GM12872 (cell line): ENCODE data around the gene APOC3.

Experiments
- TF ChIP-seq, protein P1 (sequence below): IDR thresholded peaks from 3 replicates; pipeline ENCODE4 v1.5.1; 2011; ENCODE audit warnings: low read depth, mild to moderate bottlenecking, low read length, moderate library complexity; ENCODE audit not compliant: insufficient read depth

APOC3 gene

DNA sequence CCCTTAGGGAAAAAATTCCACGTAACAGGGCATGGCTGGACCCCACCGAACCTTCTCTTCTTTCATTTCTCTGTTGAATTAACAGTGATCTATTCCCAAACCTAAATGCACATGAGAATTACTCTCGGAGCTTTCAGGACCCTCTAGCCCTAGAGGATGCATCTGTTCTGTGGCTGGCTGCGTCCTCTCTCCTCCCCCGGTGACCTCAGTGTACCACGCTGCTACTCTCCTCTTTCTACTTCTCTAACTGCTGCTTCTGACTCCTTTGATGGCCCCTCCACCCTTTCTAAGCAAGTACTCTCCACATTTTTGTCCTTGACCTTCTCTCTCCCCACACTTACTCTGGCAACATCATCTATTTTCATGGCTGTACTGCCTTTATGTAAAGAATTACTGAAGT, 19.8 kb downstream of the APOC3 start:
- TF ChIP-seq, protein P1, sequence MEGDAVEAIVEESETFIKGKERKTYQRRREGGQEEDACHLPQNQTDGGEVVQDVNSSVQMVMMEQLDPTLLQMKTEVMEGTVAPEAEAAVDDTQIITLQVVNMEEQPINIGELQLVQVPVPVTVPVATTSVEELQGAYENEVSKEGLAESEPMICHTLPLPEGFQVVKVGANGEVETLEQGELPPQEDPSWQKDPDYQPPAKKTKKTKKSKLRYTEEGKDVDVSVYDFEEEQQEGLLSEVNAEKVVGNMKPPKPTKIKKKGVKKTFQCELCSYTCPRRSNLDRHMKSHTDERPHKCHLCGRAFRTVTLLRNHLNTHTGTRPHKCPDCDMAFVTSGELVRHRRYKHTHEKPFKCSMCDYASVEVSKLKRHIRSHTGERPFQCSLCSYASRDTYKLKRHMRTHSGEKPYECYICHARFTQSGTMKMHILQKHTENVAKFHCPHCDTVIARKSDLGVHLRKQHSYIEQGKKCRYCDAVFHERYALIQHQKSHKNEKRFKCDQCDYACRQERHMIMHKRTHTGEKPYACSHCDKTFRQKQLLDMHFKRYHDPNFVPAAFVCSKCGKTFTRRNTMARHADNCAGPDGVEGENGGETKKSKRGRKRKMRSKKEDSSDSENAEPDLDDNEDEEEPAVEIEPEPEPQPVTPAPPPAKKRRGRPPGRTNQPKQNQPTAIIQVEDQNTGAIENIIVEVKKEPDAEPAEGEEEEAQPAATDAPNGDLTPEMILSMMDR, result no peak

DNA sequence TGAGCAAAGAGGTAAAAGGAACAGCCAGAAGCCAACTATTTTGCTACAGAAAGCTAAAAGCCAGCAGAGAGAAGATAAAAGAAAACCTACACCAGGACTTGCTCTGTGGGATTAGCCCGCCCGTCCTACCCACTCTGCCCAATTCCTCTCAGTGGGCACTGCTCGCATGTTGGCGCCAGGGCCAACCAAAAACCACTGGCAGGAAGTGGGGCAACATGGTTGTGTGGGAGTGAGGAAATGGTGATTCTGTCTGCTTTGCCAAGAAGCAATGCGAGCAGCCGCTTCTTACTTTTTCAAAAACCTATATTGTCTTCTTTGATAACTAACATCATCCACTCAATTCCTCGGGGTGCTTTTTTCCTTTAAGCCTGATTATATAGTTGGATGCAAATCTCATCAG, 21.9 kb downstream of the APOC3 start:
- TF ChIP-seq, protein P1, result no peak

- TF ChIP-seq, protein P1, result no peak
These were observed 22.7 kb downstream of the APOC3 start for GRCh38 chr11:116852261-116853031.

DNA sequence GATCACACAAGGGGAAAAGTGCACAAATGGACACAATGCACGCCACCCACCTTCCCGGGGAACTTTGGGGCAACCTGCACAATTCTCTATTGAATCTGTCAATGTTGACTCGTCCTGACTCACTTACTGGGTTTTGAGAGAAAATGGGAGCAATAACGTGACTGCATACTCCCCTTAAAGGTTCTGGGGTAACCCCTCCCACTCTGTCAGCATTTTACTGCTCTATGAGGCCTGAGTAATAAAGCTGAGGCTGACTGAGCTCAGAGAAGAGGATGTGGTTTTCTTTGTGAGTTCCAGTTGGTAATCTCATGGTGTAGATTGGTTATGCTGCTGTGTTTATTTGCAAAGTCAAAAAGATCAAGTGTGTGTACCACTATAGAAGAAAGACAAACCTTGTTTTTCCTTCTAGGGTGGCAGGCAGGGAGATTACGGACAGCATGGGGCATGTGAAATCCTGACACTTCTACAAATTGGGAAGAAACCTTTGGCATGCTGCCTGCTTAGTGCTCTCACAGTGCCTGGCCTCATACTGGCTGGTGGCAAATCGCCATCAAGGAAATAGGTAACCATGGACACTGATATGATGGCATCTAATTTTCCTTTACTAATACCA, 23.9 kb downstream of the APOC3 start:
- TF ChIP-seq, protein P1, result no peak

DNA sequence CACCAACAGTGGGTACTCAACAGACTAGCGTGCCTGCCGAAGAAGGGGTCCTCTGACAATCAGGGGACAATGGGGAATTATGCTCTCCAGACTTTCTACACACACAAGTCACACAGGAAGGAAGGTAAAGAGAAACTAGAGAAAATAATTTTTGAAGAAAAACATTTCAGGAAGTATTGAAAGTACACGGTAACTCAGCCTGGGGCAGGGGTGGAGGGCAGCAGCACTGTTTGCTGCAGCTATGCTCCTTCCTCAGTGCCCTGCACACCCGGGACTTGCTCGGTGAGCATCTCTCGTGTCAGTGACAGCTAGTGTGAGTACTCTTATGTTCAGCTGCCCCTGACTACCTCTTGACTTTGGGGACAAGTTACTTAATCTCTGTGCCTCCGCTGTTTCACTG, 25.7 kb downstream of the APOC3 start:
- TF ChIP-seq, protein P1, result no peak

DNA sequence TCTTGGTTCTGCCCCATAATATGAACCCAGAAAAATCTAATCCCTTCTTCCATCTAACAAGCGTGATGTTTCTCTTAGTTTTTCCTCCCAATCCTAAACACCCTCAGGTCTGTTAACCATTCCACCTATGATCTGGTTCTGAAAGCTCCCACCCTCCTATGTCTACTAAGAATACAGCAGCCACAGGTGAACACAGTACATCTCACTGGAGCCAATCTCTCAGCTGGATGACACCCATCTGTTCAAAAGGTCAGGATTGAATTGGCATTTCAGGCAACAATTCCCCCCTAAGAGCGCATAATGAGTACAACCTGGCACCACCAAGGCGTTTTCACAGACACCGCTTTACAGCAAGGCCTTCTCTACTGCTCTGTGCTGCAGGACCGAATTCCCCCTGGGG, 26.7 kb downstream of the APOC3 start:
- TF ChIP-seq, protein P1, result no peak

DNA sequence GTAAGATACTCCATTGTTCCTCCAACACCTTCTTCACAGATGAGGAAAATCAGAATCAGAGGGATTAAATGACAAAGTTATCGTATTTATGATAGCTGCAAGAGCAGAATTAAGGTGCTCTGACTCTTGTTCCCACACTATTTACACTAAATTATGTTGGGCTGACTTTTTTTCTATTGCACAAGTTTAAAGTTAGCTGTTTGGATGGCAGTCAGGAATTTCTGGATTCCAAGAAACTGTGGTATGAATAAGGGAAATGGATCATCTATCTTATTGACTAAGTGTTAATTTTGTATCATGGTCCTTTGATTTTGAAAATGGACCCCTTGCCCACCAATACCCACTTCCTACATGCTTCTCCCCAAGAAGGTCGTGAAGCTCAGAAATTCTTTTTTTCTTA, 27.6 kb downstream of the APOC3 start:
- TF ChIP-seq, protein P1, result no peak
